Stimulated activated naive CD4-positive, alpha-beta T cell (primary cell): ENCODE results near the gene PAK2.
"Not testable (repeated sequence)": the region's sequence is repeated elsewhere in the genome, so short reads cannot be mapped to it uniquely, and the experiment has no call there.

ENCODE experiments used
- DNase-seq, 6 experiments: peaks; one replicate each; lab custom pipeline; 2025; lab: John Stamatoyannopoulos, UW

The PAK2 gene

DNA sequence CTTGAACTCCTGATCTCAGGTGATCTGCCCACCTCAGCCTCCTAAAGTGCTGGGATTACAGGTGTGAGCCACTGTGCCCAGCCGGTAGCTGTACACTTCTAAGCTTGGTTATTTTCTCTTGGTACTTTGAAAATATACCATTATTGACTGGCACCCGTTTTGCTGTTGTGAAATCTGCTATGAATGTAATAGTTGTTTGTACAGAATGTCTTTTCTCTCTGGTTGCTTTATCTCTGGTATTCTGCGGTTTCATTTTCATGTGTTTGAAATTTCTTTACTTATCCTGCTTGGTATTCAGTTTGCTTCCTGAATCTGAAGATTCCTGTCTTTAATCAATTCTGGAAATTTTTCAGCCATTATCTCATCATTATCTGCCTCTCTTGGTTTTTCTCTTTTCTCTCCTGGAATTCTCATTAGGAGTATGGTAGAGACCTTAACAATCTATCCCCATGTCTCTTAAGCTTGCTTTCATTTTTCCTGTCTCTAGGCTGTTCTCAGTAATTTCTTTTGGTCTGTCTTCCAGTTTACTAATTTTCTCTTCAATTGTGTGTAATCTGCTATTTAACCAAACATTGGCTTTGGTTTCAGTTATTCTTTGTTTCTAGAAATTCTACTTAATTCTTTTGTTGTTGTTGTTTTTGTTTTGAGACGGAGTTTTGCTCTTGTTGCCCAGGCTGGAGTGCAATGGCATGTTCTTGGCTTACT is 2.8 kb upstream of the PAK2 start:
- DNase-seq, result no peak

DNA sequence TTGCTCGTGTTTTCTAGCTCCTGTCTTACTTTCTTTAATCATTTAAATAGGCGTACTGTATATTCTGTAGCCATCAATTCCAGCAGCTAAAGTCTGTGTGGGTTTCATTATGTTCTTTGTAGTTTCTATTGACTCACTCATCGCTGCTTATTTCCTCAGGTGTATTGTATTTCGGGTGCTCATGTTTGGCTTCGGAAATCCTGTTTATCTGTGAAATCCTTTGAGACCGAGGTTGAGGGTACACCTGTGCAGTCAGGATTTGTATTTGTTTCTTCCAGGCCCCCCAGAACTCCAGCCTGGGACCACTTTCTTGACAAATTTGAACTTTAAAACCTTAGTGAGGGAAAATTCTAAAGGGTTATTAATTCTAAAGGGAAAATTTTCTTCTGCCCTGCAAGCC is 2.0 kb upstream of the PAK2 start:
- DNase-seq, result no peak

DNA sequence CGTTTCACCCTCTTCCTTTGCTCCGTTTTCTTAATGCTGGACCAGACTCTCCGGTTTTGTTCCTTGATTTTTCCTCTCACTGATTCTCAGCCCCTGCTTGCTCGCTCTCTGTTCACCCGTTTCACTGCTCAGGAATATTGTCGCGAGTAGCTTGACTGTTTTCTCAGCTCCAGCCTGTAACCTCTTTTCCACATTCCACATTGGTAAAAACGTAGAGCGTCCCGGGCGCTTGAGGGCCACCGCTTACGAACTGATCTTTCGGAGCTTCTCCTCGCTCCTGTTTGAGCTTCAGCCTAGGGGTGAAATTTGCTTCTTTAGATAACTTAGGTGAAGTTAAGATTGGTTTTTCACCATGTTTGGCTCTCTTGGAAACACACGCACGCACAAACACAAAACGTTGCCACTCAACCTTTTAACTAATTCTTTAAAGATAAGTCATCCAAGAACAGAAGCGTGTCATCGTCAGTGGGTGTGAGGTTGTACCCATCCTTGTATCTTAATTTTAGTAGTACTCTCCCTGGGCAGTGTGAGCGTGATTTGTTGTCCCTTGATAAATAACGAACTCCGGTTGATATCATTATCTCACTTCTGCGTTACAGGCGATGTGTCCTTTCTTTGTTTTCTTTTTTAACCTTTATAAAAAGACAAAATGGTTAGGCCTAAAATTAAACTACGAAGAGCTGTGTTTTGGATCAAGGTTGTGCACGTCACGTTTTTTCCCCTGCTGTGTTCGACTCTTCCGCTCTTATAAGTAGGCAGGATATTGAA is 1.0 kb downstream of the PAK2 start:
- DNase-seq, result peak in 5 of 6 experiments; percentile 13 to 79 (median 70)

DNA sequence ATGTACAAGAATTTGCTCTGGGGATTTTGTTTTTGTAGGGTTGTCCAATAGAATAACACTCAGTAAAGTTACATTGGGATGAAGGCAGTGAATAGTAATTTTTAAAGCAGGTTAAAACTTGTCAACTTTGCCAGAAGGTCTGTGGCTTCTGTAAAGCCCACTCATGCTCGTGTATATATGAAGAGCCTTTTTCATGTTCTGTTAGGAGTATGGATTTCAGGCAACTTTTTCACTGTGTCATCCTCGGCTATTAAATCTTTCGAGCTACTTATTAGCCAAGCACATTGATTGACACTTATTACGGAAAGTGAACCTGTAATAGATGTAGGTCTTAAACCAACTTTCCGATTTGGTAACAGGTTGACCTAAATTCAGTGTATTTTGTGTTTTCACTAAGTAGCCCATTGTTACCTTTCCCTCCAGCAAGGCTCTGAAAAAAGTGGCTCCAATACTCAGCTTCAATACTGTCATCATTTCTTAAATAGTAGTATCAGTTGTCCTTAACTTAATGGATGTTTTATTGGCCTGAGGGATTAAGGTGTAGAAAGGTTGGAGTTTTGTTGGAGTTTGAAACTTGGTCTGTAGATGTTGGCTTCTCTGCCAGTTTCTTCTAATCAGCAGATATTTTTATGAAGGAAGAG is 1.7 kb downstream of the PAK2 start:
- DNase-seq, result no peak

DNA sequence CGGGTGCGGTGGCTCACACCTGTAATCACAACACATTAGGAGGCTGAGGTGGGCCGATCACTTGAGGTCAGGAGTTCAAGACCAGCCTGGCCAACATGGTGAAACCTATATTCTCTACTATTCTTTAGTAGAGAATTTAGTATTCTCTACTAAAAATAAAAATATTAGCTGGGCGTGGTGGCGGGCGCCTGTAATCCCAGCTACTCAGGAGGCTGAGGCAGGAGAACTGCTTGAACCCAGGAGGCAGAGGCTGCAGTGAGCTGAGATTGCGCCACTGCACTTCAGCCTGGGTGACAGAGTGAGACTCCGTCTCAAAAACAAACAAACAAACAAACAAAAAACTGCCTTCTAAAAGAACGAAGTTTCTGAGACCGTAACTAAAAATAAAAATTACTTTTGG is 3.9 kb downstream of the PAK2 start:
- DNase-seq, result not testable (repeated sequence)

DNA sequence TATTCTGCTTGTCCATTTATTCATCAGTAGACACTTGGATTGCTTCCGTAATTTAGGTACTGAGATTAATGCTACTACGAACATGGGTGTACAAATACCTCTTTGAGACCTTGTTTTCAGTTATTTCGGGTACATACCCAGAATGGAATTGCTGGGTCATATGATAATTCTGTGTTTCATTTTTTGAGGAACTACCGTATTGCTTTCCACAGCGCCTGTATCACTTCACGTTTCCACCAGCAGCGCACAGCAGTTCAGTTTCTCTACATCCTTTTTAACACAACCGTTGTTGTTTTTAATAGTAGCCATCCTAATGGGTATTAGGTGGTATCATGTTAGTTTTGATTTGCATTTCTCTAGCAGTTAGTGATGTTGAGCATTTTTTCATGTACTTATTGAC is 9.5 kb downstream of the PAK2 start:
- DNase-seq, result no peak

DNA sequence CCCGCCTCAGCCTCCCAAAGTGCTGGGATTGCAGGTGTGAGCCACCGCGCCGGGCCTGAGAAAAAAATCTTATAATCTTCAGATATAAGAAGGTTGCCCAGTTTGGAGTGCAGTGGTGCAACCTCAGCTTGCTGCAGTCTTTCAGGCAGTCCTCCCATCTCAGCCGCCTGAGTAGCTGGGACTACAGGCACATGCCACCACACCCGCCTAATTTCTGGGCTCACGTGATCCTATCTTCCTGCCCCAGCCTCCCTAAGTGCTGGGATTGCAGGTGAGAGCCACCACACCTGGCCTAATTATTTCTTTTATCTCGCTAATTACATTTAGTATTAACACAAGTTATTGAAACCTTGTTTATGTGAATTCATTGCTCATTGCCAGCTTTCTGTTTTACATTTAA is 13.5 kb downstream of the PAK2 start:
- no peak for DNase-seq

DNA sequence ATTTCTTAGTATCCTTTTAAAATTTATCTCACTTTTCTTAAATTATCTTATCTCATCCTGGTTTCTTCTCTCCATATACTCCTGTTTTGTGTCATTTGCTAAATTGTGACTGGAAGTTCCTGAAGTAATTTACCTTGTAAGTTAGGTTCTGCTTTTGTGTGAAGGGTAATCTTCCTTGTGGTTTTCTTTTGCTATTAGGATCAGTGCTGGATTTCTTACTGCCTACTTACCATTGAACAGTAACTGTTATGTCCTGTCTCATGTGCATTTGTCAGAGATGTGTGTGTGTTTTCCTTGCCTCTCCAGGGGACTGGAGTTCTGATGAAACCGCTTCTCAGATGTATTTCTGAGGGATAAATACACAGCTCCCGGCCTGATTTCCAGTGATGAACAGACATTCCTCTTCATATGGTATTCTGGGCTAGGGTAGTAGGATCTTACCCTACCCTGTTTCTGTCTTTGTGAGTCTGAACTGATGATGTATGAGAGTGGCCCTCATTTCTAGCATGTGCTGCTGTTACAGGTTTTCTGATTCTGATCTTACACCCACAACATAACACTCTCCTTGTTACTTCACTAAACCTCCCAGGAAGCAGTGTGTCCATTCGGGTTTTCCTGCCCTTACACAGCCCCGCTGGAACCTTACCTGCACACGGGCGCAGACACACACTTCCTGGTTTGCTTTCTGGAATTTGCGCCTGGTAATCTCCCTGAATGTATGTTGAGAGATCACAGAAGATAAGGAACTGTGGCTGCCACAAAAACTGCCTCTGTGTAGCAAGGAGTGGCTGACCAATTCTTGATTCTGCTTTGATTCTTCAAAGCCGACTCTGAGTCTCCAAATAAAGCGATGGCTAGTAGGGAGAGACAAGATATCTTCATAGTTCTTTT is 14.7 kb downstream of the PAK2 start:
- no peak for DNase-seq

DNA sequence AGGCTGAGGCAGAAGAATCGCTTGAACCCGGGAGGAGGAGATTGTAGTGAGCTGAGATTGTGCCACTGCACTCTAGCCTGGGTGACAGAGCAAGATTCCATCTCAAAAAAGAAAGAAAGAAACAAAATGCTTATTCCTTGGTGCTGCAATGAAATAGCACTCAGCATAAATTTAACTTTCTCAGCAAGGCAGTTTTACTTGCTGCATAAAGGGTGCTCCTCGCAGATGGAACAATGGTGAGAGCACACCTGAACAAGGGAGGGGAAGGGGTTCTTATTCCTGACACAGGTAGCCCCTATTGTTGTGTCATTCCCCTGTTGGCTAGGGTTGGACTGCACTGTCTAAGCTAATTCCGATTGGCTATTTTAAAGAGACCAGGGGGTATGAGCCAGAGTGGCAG is 17.1 kb downstream of the PAK2 start:
- DNase-seq, result no peak

DNA sequence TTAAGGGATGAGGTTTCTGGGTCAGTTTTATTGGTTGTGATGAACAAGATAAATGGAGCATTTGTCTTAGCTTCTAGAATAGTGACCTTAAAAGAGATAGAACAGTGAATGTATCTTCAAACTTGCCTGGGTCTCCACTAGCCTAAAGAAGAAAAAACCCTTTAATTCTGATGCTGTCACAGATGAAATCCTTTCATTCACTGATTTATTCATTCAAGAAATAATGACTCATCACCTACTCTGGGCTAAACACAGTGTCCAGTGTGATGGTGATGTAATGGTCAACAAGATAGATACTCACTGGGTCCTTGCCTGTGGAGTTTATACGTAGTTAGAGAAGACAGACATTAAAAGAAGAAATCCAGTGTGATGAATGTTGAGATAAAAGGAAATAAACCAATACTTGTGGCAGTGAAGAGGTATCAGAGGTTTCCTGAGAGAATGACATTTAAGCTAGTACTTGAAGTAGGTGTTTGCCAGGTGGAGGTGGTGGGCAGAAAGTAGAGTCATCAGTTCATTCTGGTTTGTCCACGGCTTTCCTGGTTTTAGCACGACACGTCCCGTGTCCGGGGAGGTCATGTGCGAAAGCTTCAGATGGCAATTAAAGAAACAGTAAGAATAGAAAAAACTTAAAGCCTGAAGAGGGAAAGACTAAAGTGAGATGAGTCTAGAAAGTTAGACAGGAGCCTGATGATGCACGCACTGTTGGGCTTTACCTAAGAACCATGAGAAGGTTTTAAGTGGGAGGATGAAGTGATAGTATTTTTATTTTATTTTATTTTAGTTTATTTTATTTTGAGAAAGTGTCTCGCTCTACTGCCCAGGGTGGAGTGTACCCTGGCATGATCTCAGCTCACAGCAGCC is 18.5 kb downstream of the PAK2 start:
- no peak for DNase-seq

DNA sequence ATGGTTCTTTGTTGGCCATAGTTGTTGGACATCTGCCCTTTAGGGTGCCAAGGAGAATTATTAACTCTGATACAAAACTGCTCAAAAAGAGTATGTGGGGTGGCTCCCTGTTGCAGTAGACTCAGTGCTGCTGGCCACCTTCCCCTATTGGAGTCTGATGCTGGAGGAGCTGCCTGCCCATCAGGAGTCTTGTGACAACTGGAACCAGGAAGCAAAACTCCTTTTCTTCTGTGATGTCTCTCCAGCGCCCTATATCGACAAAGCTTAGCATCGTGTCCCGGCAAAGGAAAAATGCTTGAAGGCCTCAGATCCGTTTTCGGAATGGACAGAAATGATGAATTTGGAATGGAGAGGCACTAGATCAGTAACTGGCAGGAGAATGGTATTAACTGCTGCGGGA is 23.5 kb downstream of the PAK2 start:
- DNase-seq, result no peak

DNA sequence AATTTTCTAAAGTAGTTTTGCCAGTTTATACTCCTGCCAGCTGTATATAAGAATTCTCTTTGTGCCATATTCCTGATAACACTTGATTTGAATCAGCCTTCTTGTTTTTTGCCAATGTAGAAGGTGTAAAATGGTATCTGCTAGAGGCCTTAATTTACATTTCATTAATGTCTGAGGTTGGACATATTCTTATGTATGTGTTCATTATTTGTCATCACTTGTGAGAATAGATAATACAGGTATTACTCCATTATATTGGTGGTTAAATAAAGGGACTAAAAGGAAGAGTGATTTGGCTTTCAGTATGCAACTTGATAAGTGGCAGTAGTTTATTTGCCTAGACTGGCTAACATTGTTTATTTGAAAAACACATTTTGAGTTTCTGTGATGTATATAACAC is 25.8 kb downstream of the PAK2 start:
- DNase-seq, result no peak

DNA sequence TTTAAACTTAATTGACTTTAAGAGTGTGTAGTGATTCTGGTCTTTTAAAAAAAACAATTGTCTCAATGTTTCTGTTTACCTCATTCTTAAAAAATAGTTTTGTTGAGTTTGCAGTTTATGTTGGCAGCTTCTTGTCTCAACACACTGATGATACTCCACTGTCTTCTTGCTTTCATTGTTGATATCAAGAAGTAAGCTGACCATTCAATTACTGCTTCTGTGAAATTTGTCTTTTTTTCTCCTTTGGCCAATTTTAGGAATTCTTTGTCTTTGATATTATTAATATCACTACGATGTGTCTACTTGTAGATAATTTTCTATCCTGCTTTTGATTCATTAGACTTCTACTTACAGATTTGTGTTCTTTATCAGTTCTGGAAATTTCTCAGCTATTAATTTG is 31.4 kb downstream of the PAK2 start:
- no peak for DNase-seq

DNA sequence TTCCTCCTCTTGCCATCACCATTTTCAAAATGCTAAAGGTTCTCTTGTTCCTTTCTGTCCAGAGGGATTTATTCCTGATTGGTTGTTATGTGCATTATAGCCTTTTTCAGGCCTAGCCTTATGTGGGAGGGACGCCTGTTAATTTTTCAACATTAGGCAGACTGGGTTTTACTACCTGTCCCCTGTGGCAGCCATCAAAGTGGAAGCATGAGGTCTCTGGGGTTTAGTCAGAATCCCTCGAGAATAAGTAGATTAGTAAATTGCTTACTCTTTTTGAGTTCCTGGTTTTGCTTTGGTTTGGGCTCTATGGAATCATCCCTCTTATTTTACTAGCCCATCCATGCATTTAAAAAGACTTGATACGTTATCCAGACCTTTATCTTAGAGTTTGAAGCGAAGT is 32.4 kb downstream of the PAK2 start:
- no peak for DNase-seq

DNA sequence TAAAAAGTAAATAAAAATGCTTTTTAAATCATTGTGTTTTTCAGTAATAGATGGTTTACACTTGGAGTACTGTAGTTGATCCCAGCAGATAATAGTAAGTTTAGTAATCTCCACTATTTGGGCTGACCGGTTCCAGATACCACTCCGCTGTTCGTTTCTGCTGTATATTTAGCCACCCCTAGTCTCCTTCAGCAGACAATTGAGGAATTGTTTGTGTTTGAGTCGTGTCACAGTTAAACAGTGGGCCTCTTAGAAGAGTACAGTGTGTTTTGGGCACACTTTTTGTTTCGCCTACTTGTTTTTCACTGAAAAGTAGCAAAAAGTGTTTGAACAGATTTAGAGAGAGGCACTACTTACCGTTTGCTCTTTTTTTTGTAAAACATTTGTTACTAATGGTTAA is 33.2 kb downstream of the PAK2 start:
- DNase-seq, result no peak

DNA sequence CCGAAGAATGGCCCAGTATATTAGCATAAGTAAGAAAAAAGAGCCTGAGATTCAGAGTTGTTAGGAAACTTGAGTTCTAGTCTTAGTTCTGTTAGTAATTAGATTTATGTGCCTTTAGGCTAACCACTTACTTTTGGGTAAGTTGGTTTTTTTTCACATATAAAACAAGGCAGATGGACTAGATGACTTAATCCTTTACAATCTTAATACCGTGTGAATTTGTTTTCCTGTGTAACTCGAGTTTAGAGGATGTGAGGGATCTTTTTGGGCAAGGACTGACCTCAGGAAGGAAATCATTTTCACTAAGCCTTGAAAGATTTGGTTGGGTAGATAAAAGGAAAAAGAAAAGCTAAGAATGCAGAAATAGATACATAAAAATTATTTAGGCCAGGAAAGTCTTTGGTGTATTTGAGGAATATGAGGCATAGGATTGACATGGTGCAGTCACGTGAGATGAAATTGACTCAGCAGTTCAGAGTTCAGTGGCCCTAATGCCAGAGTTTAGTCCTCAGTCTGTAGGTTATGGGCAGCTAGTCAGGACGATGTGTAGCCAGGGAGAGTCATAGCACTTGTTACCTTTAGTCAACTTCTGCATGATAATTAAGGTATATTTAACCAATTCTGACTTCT is 34.6 kb downstream of the PAK2 start:
- no peak for DNase-seq

DNA sequence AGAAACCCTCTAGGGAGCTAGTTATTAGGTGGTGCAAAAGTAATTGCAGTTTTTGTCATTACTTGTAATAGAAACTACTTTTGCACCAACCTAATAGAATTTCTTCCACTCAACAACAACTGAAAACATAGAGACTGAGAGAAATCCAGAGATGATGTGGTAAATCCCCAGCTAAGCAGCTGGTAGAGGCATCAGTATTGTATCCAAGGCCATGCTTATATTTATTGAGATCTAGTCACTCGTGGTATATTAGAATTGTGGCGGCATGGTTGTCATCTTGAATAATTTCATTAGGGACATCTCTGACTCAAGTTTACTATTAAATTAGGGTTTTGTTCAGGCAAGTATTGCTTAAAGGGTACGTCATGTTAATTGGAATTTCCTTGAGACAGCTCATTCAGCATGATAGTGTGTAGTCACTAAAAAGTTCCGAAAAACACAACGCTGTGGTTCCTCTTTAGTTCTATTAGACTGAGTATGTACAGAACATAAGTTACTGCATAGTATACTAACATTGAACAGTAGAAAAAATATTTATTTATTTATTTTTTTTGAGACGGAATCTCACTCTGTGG is 35.3 kb downstream of the PAK2 start:
- DNase-seq, result no peak

DNA sequence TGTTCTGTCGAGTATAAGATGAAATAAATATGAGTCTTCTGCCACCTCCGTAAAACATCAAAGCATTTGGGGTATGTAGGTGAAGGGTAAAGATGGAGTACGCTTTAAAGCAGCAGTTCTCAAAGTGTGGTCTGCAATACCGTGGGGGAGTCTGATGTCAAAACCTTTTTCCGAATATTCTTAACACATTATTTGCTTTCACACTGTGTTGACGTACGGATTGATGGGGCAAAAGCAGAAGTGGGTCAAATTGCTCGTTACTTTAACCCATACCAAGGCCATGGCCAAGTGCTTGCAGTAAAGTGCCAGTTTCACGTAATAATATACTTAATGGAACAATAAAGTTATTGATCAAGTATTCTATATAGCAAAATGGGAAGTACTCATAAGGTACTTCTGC is 36.3 kb downstream of the PAK2 start:
- no peak for DNase-seq

DNA sequence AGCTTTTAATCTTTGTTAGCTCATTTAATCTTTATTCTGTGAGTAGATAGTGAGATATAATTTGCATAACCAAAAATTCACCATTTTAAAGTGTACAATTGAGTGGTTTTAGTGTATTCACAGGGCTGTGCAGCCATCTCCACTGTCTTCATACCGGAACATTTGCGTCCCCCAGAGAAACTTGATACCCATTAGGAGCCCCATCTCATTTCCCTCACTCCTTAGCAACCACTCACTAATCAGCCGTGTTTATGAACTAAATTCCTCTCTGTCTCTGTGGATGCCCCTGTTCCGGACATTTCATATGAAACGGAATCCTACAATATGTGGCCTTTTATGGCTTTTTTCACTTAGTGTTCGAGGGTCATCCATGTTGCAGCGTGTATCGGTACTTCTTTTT is 38.2 kb downstream of the PAK2 start:
- no peak for DNase-seq

DNA sequence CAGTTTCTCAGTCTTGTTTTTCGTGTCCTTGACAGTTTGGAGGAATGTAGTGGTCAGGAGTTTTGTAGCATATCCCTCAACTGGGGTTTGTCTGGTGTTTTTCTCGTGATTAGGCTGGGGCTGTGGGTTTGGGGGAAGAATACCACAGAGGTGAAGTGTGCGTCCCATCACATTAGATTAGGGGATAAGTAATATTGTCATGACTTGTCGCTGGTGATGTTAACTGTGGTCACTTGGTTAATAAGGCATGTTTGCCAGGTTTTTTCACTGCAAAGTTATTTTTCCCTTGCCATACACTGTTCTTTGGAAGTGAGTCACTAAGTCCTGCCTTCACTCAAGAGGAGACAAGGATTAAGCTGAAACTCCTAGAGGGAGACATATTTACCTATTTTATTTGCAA is 39.1 kb downstream of the PAK2 start:
- DNase-seq, result no peak

DNA sequence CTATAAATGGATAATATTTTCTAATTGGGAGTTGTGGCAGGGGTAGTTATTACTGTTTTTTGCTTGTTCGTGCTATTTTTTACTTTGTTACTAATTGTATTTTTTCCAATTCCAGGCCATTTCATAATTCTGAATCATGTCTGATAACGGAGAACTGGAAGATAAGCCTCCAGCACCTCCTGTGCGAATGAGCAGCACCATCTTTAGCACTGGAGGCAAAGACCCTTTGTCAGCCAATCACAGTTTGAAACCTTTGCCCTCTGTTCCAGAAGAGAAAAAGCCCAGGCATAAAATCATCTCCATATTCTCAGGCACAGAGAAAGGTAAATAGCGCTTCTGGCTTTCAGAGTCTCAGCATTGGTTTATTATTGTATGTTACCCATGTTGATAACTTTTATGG is 42.9 kb downstream of the PAK2 start:
- DNase-seq, result no peak
